HEK293 (cell line): ENCODE data around the gene RBPJ.

Source experiments
- ZNF248 ChIP-seq: fragments of 450-650 bp; formaldehyde crosslinking; IDR thresholded peaks from 2 replicates; pipeline ENCODE4 v1.5.1; 2017; ENCODE audit warnings: missing biosample characterization, missing genetic modification characterization
- ZNF558 ChIP-seq: fragments of 450-650 bp; formaldehyde crosslinking; IDR thresholded peaks from 2 replicates; pipeline ENCODE4 v1.5.1; 2016; ENCODE audit warnings: missing biosample characterization, missing genetic modification characterization
- ZNF585B ChIP-seq: fragments of 450-650 bp; formaldehyde crosslinking; IDR thresholded peaks from 2 replicates; pipeline ENCODE4 v1.5.1; 2016; ENCODE audit warnings: missing biosample characterization, missing genetic modification characterization
- ZNF629 ChIP-seq: fragments of 450-650 bp; formaldehyde crosslinking; IDR thresholded peaks from 2 replicates; pipeline ENCODE4 v1.5.1; 2017; ENCODE audit warnings: missing biosample characterization, missing genetic modification characterization
- TF ChIP-seq, protein P1 (sequence below): fragments of 450-650 bp; formaldehyde crosslinking; optimal IDR thresholded peaks from 2 replicates; pipeline ENCODE3; 2016; ENCODE audit warnings: missing biosample characterization, mild to moderate bottlenecking, missing genetic modification characterization
- TF ChIP-seq, protein P2 (sequence below): fragments of 450-650 bp; formaldehyde crosslinking; IDR thresholded peaks from 2 replicates; pipeline ENCODE4 v1.5.1; 2016; ENCODE audit warnings: missing biosample characterization, missing genetic modification characterization
- TF ChIP-seq, protein P3 (sequence below): fragments of 450-650 bp; formaldehyde crosslinking; IDR thresholded peaks from 2 replicates; pipeline ENCODE4 v1.5.1; 2016; ENCODE audit warnings: missing biosample characterization, missing genetic modification characterization, low read depth
- TF ChIP-seq, protein P4 (sequence below): fragments of 450-650 bp; formaldehyde crosslinking; IDR thresholded peaks from 2 replicates; pipeline ENCODE4 v1.5.1; 2017; ENCODE audit warnings: missing biosample characterization, missing genetic modification characterization

DNA sequence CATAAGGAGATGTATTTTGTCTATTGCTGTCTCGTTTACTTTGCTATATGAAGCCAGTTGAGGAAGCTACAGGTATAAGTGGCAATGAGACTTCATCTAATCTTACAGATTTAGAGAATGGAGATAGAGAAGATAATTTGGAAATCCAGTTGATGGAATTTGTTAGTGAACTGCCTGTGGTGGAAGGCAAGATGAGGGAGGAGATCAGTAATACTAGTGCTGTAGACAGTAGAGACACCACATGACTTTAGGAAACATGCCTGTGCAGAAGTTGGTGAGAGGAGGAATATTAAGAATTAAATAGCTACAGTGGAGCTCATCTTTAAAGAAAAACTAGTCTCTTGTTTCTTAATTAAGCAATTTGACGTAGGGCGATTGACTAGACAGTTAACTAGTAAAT is 51.3 kb downstream of the RBPJ start:
- TF ChIP-seq, protein P1, sequence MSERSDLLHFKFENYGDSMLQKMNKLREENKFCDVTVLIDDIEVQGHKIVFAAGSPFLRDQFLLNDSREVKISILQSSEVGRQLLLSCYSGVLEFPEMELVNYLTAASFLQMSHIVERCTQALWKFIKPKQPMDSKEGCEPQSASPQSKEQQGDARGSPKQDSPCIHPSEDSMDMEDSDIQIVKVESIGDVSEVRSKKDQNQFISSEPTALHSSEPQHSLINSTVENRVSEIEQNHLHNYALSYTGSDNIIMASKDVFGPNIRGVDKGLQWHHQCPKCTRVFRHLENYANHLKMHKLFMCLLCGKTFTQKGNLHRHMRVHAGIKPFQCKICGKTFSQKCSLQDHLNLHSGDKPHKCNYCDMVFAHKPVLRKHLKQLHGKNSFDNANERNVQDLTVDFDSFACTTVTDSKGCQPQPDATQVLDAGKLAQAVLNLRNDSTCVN, result no peak
- TF ChIP-seq, protein P2, sequence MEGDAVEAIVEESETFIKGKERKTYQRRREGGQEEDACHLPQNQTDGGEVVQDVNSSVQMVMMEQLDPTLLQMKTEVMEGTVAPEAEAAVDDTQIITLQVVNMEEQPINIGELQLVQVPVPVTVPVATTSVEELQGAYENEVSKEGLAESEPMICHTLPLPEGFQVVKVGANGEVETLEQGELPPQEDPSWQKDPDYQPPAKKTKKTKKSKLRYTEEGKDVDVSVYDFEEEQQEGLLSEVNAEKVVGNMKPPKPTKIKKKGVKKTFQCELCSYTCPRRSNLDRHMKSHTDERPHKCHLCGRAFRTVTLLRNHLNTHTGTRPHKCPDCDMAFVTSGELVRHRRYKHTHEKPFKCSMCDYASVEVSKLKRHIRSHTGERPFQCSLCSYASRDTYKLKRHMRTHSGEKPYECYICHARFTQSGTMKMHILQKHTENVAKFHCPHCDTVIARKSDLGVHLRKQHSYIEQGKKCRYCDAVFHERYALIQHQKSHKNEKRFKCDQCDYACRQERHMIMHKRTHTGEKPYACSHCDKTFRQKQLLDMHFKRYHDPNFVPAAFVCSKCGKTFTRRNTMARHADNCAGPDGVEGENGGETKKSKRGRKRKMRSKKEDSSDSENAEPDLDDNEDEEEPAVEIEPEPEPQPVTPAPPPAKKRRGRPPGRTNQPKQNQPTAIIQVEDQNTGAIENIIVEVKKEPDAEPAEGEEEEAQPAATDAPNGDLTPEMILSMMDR (tag by site-specific recombination), result no peak
- TF ChIP-seq, protein P3, sequence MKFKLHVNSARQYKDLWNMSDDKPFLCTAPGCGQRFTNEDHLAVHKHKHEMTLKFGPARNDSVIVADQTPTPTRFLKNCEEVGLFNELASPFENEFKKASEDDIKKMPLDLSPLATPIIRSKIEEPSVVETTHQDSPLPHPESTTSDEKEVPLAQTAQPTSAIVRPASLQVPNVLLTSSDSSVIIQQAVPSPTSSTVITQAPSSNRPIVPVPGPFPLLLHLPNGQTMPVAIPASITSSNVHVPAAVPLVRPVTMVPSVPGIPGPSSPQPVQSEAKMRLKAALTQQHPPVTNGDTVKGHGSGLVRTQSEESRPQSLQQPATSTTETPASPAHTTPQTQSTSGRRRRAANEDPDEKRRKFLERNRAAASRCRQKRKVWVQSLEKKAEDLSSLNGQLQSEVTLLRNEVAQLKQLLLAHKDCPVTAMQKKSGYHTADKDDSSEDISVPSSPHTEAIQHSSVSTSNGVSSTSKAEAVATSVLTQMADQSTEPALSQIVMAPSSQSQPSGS (tag by site-specific recombination), result no peak
- TF ChIP-seq ZNF558 (tag by site-specific recombination) (no peak), ZNF248 (tag by site-specific recombination) (no peak), ZNF629 (tag by site-specific recombination) (no peak), ZNF585B (tag by site-specific recombination) (no peak)
- TF ChIP-seq, protein P4, sequence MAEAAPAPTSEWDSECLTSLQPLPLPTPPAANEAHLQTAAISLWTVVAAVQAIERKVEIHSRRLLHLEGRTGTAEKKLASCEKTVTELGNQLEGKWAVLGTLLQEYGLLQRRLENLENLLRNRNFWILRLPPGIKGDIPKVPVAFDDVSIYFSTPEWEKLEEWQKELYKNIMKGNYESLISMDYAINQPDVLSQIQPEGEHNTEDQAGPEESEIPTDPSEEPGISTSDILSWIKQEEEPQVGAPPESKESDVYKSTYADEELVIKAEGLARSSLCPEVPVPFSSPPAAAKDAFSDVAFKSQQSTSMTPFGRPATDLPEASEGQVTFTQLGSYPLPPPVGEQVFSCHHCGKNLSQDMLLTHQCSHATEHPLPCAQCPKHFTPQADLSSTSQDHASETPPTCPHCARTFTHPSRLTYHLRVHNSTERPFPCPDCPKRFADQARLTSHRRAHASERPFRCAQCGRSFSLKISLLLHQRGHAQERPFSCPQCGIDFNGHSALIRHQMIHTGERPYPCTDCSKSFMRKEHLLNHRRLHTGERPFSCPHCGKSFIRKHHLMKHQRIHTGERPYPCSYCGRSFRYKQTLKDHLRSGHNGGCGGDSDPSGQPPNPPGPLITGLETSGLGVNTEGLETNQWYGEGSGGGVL (tag by site-specific recombination), result no peak
